Fibroblast of skin of right biceps (primary cell): ENCODE measurements around the gene MAD2L1BP.

Source experiments
- DNase-seq: peaks from one replicate; pipeline ENCODE4 v3.0.0-alpha.2; 2013

Gene MAD2L1BP

DNA sequence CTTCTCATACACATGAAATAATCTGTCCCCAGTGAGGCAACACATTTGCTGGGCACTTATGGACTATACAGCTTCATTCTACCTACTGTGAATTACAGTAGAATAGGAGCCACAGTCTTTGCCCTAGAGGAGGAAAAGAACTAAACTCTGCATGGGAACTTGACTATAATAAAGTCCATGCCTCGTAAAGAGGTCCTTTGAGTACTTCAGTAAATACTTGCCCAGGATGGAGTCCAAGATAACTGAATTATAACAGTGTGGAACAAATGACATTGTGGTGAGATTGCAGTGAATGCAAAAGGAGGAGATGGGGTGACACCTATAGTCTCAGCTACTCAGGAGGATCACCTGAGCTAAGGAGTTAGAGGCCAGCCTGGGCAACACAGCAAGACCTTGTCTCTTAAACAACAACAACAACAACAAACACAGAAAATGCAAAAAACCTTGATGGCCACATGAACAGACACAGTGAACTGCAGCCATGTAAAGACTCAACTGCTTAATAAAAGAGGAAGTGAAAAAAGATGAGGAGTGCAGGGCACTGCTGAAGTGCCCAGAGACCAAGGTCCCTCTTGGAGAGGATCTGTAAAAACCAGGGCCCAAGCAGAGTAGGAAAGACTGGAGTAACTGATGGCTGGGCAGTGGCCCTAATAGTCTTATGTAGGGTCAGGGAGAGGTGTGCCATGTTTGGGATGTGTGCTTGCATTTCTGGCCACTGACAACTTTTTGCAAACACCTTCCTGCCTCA is 48.2 kb downstream of the MAD2L1BP start:
- DNase-seq, result no peak

DNA sequence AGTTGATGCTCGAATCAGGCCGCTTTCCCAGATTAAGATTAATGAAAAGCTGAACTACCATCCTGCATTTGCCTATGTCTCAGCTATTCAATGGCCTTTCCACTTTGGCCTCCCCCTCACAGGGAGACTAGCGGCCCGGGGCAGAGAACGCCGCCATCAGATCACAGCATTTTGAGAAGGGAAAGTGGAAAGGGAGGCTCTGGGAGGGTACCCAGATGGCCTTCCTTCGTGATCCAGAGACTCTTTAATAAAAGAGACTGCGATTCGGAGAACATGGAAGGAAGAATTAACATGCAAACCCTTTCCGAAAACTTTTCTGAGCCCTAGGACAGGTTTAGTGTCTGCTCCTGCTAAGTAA is 51.4 kb downstream of the MAD2L1BP start:
- DNase-seq, result no peak

DNA sequence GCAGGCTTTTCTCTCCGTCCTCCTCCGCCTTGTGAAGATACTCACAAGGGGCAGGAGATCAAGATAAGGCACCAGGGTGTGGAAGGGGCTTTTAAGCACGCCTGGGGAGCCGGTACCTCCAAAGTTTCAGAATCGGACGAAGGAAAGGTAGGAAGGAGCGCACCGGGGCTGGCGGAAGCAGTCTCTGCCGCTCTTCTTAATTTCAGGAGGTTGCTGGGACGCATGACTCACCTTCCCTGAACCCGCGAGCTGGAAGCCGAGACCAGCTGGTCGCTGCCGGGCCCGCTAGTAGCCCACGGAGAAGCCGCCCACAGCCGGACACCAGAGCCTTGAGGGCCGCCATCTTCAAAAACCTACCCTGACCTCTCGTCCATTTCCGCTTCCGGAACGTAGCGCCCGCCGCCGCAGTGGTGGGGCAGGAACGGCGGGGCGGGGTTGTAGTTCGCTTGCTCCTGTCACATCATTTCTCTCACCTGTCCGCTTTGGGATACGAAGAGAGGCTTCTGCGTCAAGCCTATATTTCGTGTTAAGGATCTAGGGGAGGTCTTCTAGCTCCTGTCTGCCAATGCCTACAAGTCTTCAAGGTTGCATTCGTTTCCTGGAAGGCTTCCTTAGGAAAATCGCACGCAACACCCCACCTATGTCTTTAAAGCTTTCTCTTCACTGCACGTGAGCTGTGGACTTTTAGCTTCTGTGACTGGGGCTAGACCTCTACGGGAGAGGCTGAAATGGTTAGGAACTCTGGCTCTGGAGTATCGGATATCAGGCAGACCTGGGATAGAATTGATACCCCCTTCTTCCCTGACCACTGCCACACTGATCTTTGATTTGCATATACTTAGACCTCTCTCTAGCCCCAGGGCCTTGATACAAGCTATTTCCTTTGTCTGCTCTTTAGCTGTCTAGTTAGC is 52.1 kb downstream of the MAD2L1BP start, which contains the start of gene MRPS18A:
MRPS18A (minus strand) TSS at position 355 of the 911 bp plus-strand sequence; CDS start at position 343, 12 bp downstream.
- peak; percentile 72 for DNase-seq

DNA sequence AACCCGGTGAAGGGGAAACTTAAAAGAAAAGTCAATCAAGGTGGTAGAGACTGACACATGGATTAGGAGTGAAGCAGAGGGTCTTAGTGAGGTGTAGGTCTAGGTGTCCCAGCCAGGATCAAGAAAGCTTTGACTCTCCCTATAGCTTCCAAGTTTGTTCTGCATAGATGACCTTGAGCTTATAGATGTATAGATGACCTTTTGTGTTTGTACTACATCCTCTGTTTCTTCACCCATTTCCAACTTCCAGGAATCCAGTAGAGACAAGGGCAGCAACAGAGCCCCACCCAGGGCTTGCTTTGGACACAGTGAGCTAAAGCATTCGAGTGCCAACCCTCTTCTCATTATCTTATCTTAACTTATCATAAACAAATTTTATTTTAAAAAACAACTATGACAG is 53.8 kb downstream of the MAD2L1BP start:
- no peak for DNase-seq
